Thoracic aorta (tissue), 2 donors: ENCODE data around the gene DISC1. TPM values are rescaled to one million over a fixed set of nuclear protein-coding genes. Genes with fewer than 3 reads are reported as not detected.

Experiments
- ATAC-seq: fragments of 150-250 bp; one replicate; pipeline ENCODE4 v1.8.0; 2017; ENCODE audit warnings: low read depth; ENCODE audit not compliant: insufficient number of reproducible peaks, low FRiP score
- DNase-seq: peaks from one replicate; pipeline ENCODE4 v3.0.0-alpha.2; 2020; ENCODE audit warnings: low spot score
- H3K27ac ChIP-seq, 2 donors: fragments of 200-600 bp; sonication (generic); 1 replicate in 1 of 2; 2 replicates in 1 of 2; pipeline ENCODE4 v1.5.1; 2016; ENCODE audit warnings: mild to moderate bottlenecking in 2 of 2, moderate library complexity in 2 of 2
- H3K27me3 ChIP-seq: fragments of 200-600 bp; sonication (generic); replicated peaks from 2 replicates; pipeline ENCODE4 v1.6.0; 2016; ENCODE audit warnings: mild to moderate bottlenecking; ENCODE audit not compliant: insufficient read depth
- H3K36me3 ChIP-seq: fragments of 200-600 bp; sonication (generic); one replicate; pipeline ENCODE4 v1.5.1; 2016
- H3K4me1 ChIP-seq, 2 donors: fragments of 200-600 bp; sonication (generic); 1 replicate in 1 of 2; 2 replicates in 1 of 2; pipeline versions ENCODE4 v1.5.1 to v1.6.0; 2016; ENCODE audit warnings: low read depth in 2 of 2, mild to moderate bottlenecking in 1 of 2; ENCODE audit not compliant: control insufficient read depth in 1 of 2
- H3K4me3 ChIP-seq: fragments of 200-600 bp; sonication (generic); 2 replicates; pipeline ENCODE4 v1.5.1; 2016; ENCODE audit warnings: mild to moderate bottlenecking
- H3K9me3 ChIP-seq: fragments of 200-600 bp; sonication (generic); 2 replicates; pipeline ENCODE4 v1.5.1; 2016
- CTCF ChIP-seq: fragments of 200-600 bp; sonication (generic); IDR thresholded peaks from one replicate; pipeline ENCODE4 v1.5.1; 2019; ENCODE audit warnings: antibody characterized with exemption
- total RNA-seq, 2 donors: library from RNA; depleted of rRNA; stranded (reverse); fragments of >200 nt; gene quantifications; one replicate each; pipeline versions ENCODE4 v1.1.0 to v1.2.3, GENCODE V29; 2016

DISC1 gene
- total RNA-seq, 2 donors from 2014 or later, result 13.1 to 26.9 TPM

- ATAC-seq (no peak), DNase-seq (no peak)
- no peaks in the 10 kb centered on the region for H3K27me3 ChIP-seq
- H3K9me3 ChIP-seq, result no peaks in the 10 kb centered on the region
- no peaks in the 10 kb centered on the region for H3K36me3 ChIP-seq
- H3K4me1 ChIP-seq, result no peaks in the 10 kb centered on the region
- no peak overlapping the region for H3K4me3 ChIP-seq
- TF ChIP-seq CTCF, result no peak
- no peak overlapping the region for H3K27ac ChIP-seq
Measured at GRCh38 chr1:231679109-231679508, 52.5 kb downstream of the DISC1 start.

- ATAC-seq (no peak), DNase-seq (no peak)
- Histone ChIP-seq H3K27me3 (no peaks in the 10 kb centered on the region), H3K4me1 (no peaks in the 10 kb centered on the region), H3K9me3 (no peaks in the 10 kb centered on the region), H3K36me3 (no peaks in the 10 kb centered on the region), H3K27ac (no peak overlapping the region), H3K4me3 (no peak overlapping the region)
- no peak for TF ChIP-seq CTCF
Measured at GRCh38 chr1:231681006-231681405, 54.4 kb downstream of the DISC1 start.

GRCh38 chr1:231682779-231683178 is 56.2 kb downstream of the DISC1 start:
- TF ChIP-seq CTCF, result no peak
- Histone ChIP-seq H3K27ac (no peak overlapping the region), H3K9me3 (no peaks in the 10 kb centered on the region), H3K27me3 (no peaks in the 10 kb centered on the region), H3K4me3 (no peak overlapping the region), H3K36me3 (no peaks in the 10 kb centered on the region), H3K4me1 (no peaks in the 10 kb centered on the region)
- ATAC-seq (no peak), DNase-seq (no peak)

- no peak for TF ChIP-seq CTCF
- Histone ChIP-seq H3K4me1 (no peaks in the 10 kb centered on the region), H3K9me3 (no peaks in the 10 kb centered on the region), H3K27ac (no peak overlapping the region), H3K27me3 (no peaks in the 10 kb centered on the region), H3K36me3 (no peaks in the 10 kb centered on the region), H3K4me3 (no peak overlapping the region)
- no peak for ATAC-seq
- DNase-seq, result no peak
Measured at GRCh38 chr1:231683439-231684165, 57.0 kb downstream of the DISC1 start.

- ATAC-seq, result no peak
- TF ChIP-seq CTCF, result no peak
- no peak overlapping the region for H3K27ac ChIP-seq
- no peaks in the 10 kb centered on the region for H3K36me3 ChIP-seq
- H3K4me3 ChIP-seq, result no peak overlapping the region
- H3K27me3 ChIP-seq, result no peaks in the 10 kb centered on the region
- no peaks in the 10 kb centered on the region for H3K9me3 ChIP-seq
- no peaks in the 10 kb centered on the region for H3K4me1 ChIP-seq
- DNase-seq, result no peak
Measured at GRCh38 chr1:231684356-231685244, 58.0 kb downstream of the DISC1 start.
